Right lobe of liver (tissue), 6 donors: ENCODE results near the gene UAP1L1. TPM values are rescaled to one million over a fixed set of nuclear protein-coding genes. Genes with fewer than 3 reads are reported as not detected.

ENCODE experiments used
- ATAC-seq, 4 donors: fragments of 200-7000 bp; cut with Tn5 transposase; one replicate each; pipeline ENCODE4 v1.9.1; 2020; ENCODE audit warnings: mild to moderate bottlenecking in 4 of 4, moderate library complexity in 4 of 4
- DNase-seq, 3 donors: peaks; one replicate each; pipeline ENCODE4 v3.0.0-alpha.2; 2020
- H3K27ac ChIP-seq, 3 donors: fragments of 200-600 bp; one replicate each; pipeline ENCODE4 v1.8.0; 2022
- H3K27me3 ChIP-seq, 2 donors: fragments of 200-600 bp; one replicate each; pipeline ENCODE4 v1.8.0; 2022
- H3K36me3 ChIP-seq, 4 donors: fragments of 200-600 bp; sonication (generic) in 1 of 4; one replicate each; pipeline versions ENCODE4 v1.5.1 to v1.8.0; 2017 to 2022; ENCODE audit warnings: control low read depth in 1 of 4
- H3K4me1 ChIP-seq, 4 donors: fragments of 200-600 bp; sonication (generic) in 1 of 4; one replicate each; pipeline versions ENCODE4 v1.5.1 to v1.8.0; 2017 to 2022; ENCODE audit warnings: control low read depth in 1 of 4
- H3K4me3 ChIP-seq, 3 donors: fragments of 200-600 bp; one replicate each; pipeline ENCODE4 v1.8.0; 2022
- H3K9me3 ChIP-seq, 4 donors: fragments of 200-600 bp; sonication (generic) in 1 of 4; one replicate each; pipeline versions ENCODE4 v1.5.1 to v1.8.0; 2017 to 2022; ENCODE audit warnings: control low read depth in 1 of 4
- CTCF ChIP-seq, 4 donors: fragments of 200-600 bp in 3 of 4; fragments of 450-650 bp in 1 of 4; IDR thresholded peaks; one replicate each; pipeline versions ENCODE4 v1.5.1 to v1.8.0; 2016 to 2022; ENCODE audit warnings: antibody characterized with exemption in 4 of 4, mild to moderate bottlenecking in 2 of 4
- POLR2A ChIP-seq: fragments of 450-650 bp; IDR thresholded peaks from one replicate; pipeline ENCODE4 v1.6.1; 2017; ENCODE audit warnings: antibody characterized with exemption, mild to moderate bottlenecking
- WGBS: methylation state at CpG from one replicate; pipeline ENCODE4 v1.1.6; 2018; ENCODE audit warnings: low coverage, low lambda C conversion rate; ENCODE audit not compliant: insufficient coverage; ENCODE audit errors: missing lambda C conversion rate; 5-methylcytosine and 5-hydroxymethylcytosine counted together
- intact Hi-C, 2 donors: fragments of 100-400 bp; cut with DNase I; formaldehyde crosslinking; loops; one replicate each; pipeline versions ENCODE4 v1.11.2 to v1.14.1; 2022
- total RNA-seq, 6 experiments: library from RNA; depleted of rRNA in 2 of 6; stranded (reverse); fragments of >200 nt in 2 of 6; fragmentation: NEBNext Ultra II Directional in 3 of 6; extraction: Animal tissue kit (Norgen Biotek cat#: 25700) in 3 of 6; gene quantifications; one replicate each; pipeline versions ENCODE4 v1.1.0 to v1.2.4, GENCODE V29; 2016 to 2023
- donor health status: DM: no; HTN: yes; CAD: no.
- donor health status: DM: no; HTN: no; CAD: no.
- donor health status: DM: no; HTN: no; CAD: no.
- donor health status: DM: no; HTN: yes; CAD: no.
- donor health status: DM: no; HTN: yes; CAD: no.

The UAP1L1 gene
- total RNA-seq, 6 experiments from 2014 or later: 1.3 to 4.9 (median 1.9) TPM

- WGBS: 57% methylated on average over 6 of the region's 15 CpGs
- no peak for ATAC-seq
- intact Hi-C loops: loop anchor here (5.0 to 10.0 kb wide), 4 partner anchors 82 to 259 kb away; partner anchors contain the start of genes C8G (in 1 of the 2), FBXW5 (in 1 of the 2), LCN12 (in 1 of the 2) and PHPT1 (in 1 of the 2)
Observed at GRCh38 chr9:137034039-137034708, 43.1 kb upstream of the UAP1L1 start.

GRCh38 chr9:137034709-137035506, 42.4 kb upstream of the UAP1L1 start:
- 10% methylated on average over 10 of the region's 24 CpGs for WGBS
- H3K4me1 ChIP-seq: peaks cover 0 to 3% (median 0%) of the 10 kb centered on the region in 4 donors
- no peaks in the 10 kb centered on the region for H3K27me3 ChIP-seq
- TF ChIP-seq POLR2A (no peak), CTCF (IDR thresholded peaks at IDR 0.05) (peak; percentile 89 to 94 (median 89))
- ATAC-seq: peak; percentile 73 to 85 (median 82)
- intact Hi-C loops: loop anchor here (5.0 to 10.0 kb wide), 5 partner anchors 83 to 260 kb away; partner anchors contain the start of genes C8G (in 1 of the 2), FBXW5 (in 1 of the 2), LCN12 (in 1 of the 2) and PHPT1 (in 1 of the 2)
- H3K36me3 ChIP-seq: no peaks in the 10 kb centered on the region
- no peak overlapping the region for H3K4me3 ChIP-seq
- H3K9me3 ChIP-seq: no peaks in the 10 kb centered on the region
- H3K27ac ChIP-seq: peak overlapping the region in 1 of 3 donors; percentile 18
- DNase-seq: peak; percentile 83 to 90 (median 87)

More at GRCh38 chr9:137034039-137034708, 43.1 kb upstream of the UAP1L1 start:
- DNase-seq: no peak
- Histone ChIP-seq H3K4me1 (peaks cover 0 to 7% (median 3%) of the 10 kb centered on the region in 4 donors), H3K27me3 (no peaks in the 10 kb centered on the region), H3K27ac (peak overlapping the region in 1 of 3 donors; percentile 18), H3K4me3 (peak overlapping the region in 1 of 3 donors; percentile 21), H3K36me3 (no peaks in the 10 kb centered on the region), H3K9me3 (no peaks in the 10 kb centered on the region)
- TF ChIP-seq POLR2A (no peak), CTCF (IDR thresholded peaks at IDR 0.05) (no peak)

- H3K36me3 ChIP-seq: no peaks in the 10 kb centered on the region
- no peak overlapping the region for H3K4me3 ChIP-seq
- H3K27ac ChIP-seq: no peak overlapping the region
- H3K27me3 ChIP-seq: no peaks in the 10 kb centered on the region
- peaks cover 0 to 3% (median 0%) of the 10 kb centered on the region in 4 donors for H3K4me1 ChIP-seq
- WGBS: no CpG with 5 or more reads among the region's 9 CpGs
- ATAC-seq: peak in 1 of 4 donors; percentile 2
- no peak for DNase-seq
- H3K9me3 ChIP-seq: no peaks in the 10 kb centered on the region
- intact Hi-C loops: loop anchor here (5.0 to 10.0 kb wide), 3 partner anchors 91 to 261 kb away; partner anchors contain the start of genes C8G (in 1 of the 2) and FBXW5 (in 1 of the 2)
- peak in 1 of 4 donors; percentile 15 for TF ChIP-seq CTCF (IDR thresholded peaks at IDR 0.05)
- no peak for TF ChIP-seq POLR2A
Observed at GRCh38 chr9:137035507-137035834, 41.8 kb upstream of the UAP1L1 start.

GRCh38 chr9:137035937-137036336, 41.4 kb upstream of the UAP1L1 start:
- no peak overlapping the region for H3K4me3 ChIP-seq
- no peaks in the 10 kb centered on the region for H3K27me3 ChIP-seq
- H3K36me3 ChIP-seq: no peaks in the 10 kb centered on the region
- ATAC-seq (no peak), DNase-seq (no peak)
- WGBS: 46% methylated on average over 2 of the region's 8 CpGs
- H3K4me1 ChIP-seq: peaks cover 0 to 3% (median 0%) of the 10 kb centered on the region in 4 donors
- no peak for TF ChIP-seq POLR2A
- H3K27ac ChIP-seq: no peak overlapping the region
- intact Hi-C loops: loop anchor here (5.0 to 10.0 kb wide), 3 partner anchors 91 to 261 kb away; partner anchors contain the start of genes C8G (in 1 of the 2) and FBXW5 (in 1 of the 2)
- no peaks in the 10 kb centered on the region for H3K9me3 ChIP-seq
